Breast epithelium (tissue), 4 donors: Measurements from ENCODE around the gene ANKMY1. TPM values are rescaled to one million over a fixed set of nuclear protein-coding genes. Genes with fewer than 3 reads are reported as not detected.

Source experiments
- DNase-seq, 2 donors: peaks; one replicate each; pipeline ENCODE4 v3.0.0-alpha.2; 2019; ENCODE audit warnings: low spot score in 2 of 2
- H3K27ac ChIP-seq, 2 donors: fragments of 200-600 bp; sonication (generic) in 1 of 2; one replicate each; pipeline ENCODE4 v1.5.1; 2016 to 2019; ENCODE audit warnings: mild to moderate bottlenecking in 1 of 2
- H3K27me3 ChIP-seq, 2 donors: fragments of 200-600 bp; sonication (generic) in 1 of 2; one replicate each; pipeline versions ENCODE4 v1.5.1 to v1.6.0; 2017 to 2019; ENCODE audit warnings: control low read depth in 1 of 2, mild to moderate bottlenecking in 1 of 2
- H3K36me3 ChIP-seq: fragments of 200-600 bp; one replicate; pipeline ENCODE4 v1.5.1; 2019
- H3K4me1 ChIP-seq, 2 donors: fragments of 200-600 bp; sonication (generic); one replicate each; pipeline ENCODE4 v1.5.1; 2016 to 2019; ENCODE audit warnings: control low read depth in 1 of 2
- H3K4me3 ChIP-seq, 3 donors: fragments of 200-600 bp; sonication (generic); 1 replicate in 2 of 3; 2 replicates in 1 of 3; pipeline ENCODE4 v1.5.1; 2016 to 2019; ENCODE audit warnings: mild to moderate bottlenecking in 3 of 3, moderate library complexity in 2 of 3
- H3K9me3 ChIP-seq, 2 donors: fragments of 200-600 bp; sonication (generic) in 1 of 2; one replicate each; pipeline ENCODE4 v1.5.1; 2016 to 2019; ENCODE audit warnings: control low read depth in 1 of 2
- POLR2A ChIP-seq: fragments of 450-650 bp; IDR thresholded peaks from one replicate; pipeline ENCODE4 v1.6.1; 2016; ENCODE audit warnings: antibody characterized with exemption, mild to moderate bottlenecking, moderate library complexity
- POLR2AphosphoS5 ChIP-seq, 3 donors: sonication (generic); formaldehyde crosslinking; IDR thresholded peaks; one replicate each; pipeline ENCODE4 v1.6.1; 2017; ENCODE audit warnings: antibody characterized with exemption in 3 of 3
- intact Hi-C: fragments of 100-400 bp; cut with DNase I; formaldehyde crosslinking; loops from one replicate; pipeline ENCODE4 v1.15.1; 2023; ENCODE audit warnings: low total_unique reads
- total RNA-seq, 3 donors: library from RNA; depleted of rRNA; stranded (reverse); fragments of >200 nt; gene quantifications; one replicate each; pipeline ENCODE4 v1.1.0, GENCODE V29; 2016
- TF ChIP-seq, protein P1 (sequence below), 3 donors: fragments of 450-650 bp; IDR thresholded peaks; one replicate each; pipeline ENCODE4 v1.5.1; 2016 to 2017; ENCODE audit warnings: antibody characterized with exemption in 3 of 3, mild to moderate bottlenecking in 3 of 3, moderate library complexity in 3 of 3

The ANKMY1 gene
- total RNA-seq, 3 donors from 2014 or later, result 13.0 to 32.8 (median 19.0) TPM

GRCh38 chr2:240435948-240436682 lies 121.7 kb downstream of the ANKMY1 start:
- intact Hi-C loops, result loop anchor here (5.0 kb wide), 1 partner anchor 204 kb away; no protein-coding TSS in a partner anchor
- TF ChIP-seq POLR2A (no peak), POLR2AphosphoS5 (IDR thresholded peaks at IDR 0.05) (no peak)
- TF ChIP-seq, protein P1, sequence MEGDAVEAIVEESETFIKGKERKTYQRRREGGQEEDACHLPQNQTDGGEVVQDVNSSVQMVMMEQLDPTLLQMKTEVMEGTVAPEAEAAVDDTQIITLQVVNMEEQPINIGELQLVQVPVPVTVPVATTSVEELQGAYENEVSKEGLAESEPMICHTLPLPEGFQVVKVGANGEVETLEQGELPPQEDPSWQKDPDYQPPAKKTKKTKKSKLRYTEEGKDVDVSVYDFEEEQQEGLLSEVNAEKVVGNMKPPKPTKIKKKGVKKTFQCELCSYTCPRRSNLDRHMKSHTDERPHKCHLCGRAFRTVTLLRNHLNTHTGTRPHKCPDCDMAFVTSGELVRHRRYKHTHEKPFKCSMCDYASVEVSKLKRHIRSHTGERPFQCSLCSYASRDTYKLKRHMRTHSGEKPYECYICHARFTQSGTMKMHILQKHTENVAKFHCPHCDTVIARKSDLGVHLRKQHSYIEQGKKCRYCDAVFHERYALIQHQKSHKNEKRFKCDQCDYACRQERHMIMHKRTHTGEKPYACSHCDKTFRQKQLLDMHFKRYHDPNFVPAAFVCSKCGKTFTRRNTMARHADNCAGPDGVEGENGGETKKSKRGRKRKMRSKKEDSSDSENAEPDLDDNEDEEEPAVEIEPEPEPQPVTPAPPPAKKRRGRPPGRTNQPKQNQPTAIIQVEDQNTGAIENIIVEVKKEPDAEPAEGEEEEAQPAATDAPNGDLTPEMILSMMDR (IDR thresholded peaks at IDR 0.05), result no peak
- Histone ChIP-seq H3K9me3 (no peaks in the 10 kb centered on the region), H3K36me3 (no peaks in the 10 kb centered on the region), H3K4me1 (peaks cover 13 to 16% of the 10 kb centered on the region in 2 donors), H3K27ac (peak overlapping the region; percentile 88 to 91), H3K4me3 (peak overlapping the region; percentile 67 to 90 (median 73)), H3K27me3 (no peaks in the 10 kb centered on the region)
- DNase-seq, result no peak

DNA sequence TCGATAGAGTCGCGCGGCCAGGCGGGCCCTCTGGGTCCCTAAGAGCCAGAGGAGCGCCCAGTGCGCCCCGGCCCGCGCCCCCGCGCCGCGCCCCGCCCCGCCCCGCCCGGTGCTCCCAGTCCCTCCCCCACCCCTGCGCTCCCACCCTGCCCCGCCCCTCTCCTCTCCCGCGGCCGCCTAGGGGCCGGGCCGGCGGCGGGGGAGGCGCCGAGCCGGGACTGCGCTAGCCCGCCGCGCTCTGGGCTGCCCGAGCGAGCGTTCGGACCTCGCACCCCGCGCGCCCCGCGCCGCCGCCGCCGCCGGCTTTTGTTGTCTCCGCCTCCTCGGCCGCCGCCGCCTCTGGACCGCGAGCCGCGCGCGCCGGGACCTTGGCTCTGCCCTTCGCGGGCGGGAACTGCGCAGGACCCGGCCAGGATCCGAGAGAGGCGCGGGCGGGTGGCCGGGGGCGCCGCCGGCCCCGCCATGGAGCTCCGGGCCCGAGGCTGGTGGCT lies 122.3 kb downstream of the ANKMY1 start, which contains the start of gene GPC1:
TSS of gene GPC1 (plus strand) at position 207 of the 491 bp plus-strand sequence. CDS start at position 463, 256 bp downstream.
- Histone ChIP-seq H3K4me1 (peaks cover 13 to 16% of the 10 kb centered on the region in 2 donors), H3K27ac (peak within 1 kb of the TSS; percentile 88 to 91), H3K9me3 (no peaks in the 10 kb centered on the region), H3K27me3 (no peaks in the 10 kb centered on the region), H3K4me3 (peak within 1 kb of the TSS; percentile 67 to 90 (median 73)), H3K36me3 (no peaks in the 10 kb centered on the region)
- TF ChIP-seq POLR2A, result no peak
- TF ChIP-seq POLR2AphosphoS5 (IDR thresholded peaks at IDR 0.05), result no peak
- TF ChIP-seq, protein P1 (IDR thresholded peaks at IDR 0.05), result no peak
- intact Hi-C loops, result loop anchor here (5.0 kb wide), 1 partner anchor 203 kb away; no protein-coding TSS in a partner anchor
- no peak for DNase-seq

GRCh38 chr2:240434728-240435456 lies 122.9 kb downstream of the ANKMY1 start:
- peak overlapping the region; percentile 67 to 90 (median 73) for H3K4me3 ChIP-seq
- no peaks in the 10 kb centered on the region for H3K36me3 ChIP-seq
- TF ChIP-seq POLR2AphosphoS5 (IDR thresholded peaks at IDR 0.05) (peak in 1 of 3 donors; percentile 9), POLR2A (no peak)
- intact Hi-C loops, result loop anchor here (5.0 kb wide), 1 partner anchor 203 kb away; no protein-coding TSS in a partner anchor
- peaks cover 13 to 16% of the 10 kb centered on the region in 2 donors for H3K4me1 ChIP-seq
- H3K27ac ChIP-seq, result peak overlapping the region; percentile 88 to 91
- DNase-seq, result peak; percentile 83 to 89
- H3K9me3 ChIP-seq, result no peaks in the 10 kb centered on the region
- no peaks in the 10 kb centered on the region for H3K27me3 ChIP-seq

- Histone ChIP-seq H3K36me3 (no peaks in the 10 kb centered on the region), H3K4me1 (peaks cover 13 to 16% of the 10 kb centered on the region in 2 donors), H3K4me3 (peak overlapping the region; percentile 67 to 90 (median 73)), H3K27ac (peak overlapping the region; percentile 88 to 91), H3K9me3 (no peaks in the 10 kb centered on the region), H3K27me3 (no peaks in the 10 kb centered on the region)
- TF ChIP-seq POLR2AphosphoS5 (IDR thresholded peaks at IDR 0.05), result no peak
- TF ChIP-seq, protein P1 (IDR thresholded peaks at IDR 0.05), result no peak
- no peak for TF ChIP-seq POLR2A
- peak; percentile 52 to 53 for DNase-seq
- intact Hi-C loops, result no loop called here
These were observed 123.6 kb downstream of the ANKMY1 start for GRCh38 chr2:240433973-240434727.
